ENCODE measurements around the gene TRIM44.

TRIM44 gene

DNA sequence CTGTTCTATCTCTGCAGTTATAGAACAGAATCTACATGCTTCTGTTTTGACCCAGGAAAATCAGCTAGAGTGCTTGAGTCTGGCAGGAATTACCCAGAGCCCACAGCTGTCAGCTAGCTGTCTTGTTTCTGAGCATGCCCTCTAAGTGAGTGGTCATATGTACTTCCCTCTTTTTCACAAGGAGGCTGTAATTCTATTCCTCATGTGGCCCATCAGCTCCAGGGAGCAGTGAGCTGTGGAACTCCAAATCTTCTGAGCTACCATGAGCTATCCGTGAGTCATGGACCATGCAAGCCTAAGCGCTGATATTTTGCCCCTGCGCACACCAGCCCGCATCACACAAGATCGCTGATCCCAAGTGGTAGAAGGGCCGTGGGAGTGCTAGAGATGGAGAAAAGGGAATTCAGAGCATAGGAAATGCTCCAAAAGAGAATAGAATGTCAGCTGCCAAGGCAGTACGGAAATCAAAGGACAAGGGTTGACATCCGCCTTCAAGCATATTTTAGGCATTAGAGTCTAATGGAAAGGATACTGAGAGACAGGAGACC is 38.9 kb upstream of the TRIM44 start:
- no peak for DNase-seq
- TF ChIP-seq GATA1 (IDR thresholded peaks at IDR 0.05; ENCODE audit: low read depth, low read length) (no peak), POLR2A (IDR thresholded peaks at IDR 0.05; ENCODE audit: low read length) (no peak)

DNA sequence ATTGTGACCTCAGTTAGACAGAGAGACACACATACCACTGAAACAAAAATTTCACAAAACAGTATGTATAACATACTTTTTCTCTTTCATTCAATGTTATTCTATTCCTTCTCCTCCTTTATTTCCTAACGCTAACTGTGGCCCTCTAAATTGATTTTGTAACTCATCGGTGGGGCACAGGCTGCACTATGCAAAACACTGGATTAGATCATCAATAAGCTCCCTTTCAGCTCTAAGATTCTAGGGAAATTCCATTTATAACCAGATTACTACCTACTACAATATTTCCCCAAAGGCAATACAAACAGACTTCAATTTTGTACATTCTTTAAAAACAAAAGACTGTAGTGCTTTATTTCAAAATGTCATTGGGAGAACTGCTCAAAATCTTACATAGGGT is 38.3 kb upstream of the TRIM44 start:
- DNase-seq, result no peak
- no peak for TF ChIP-seq GATA1 (IDR thresholded peaks at IDR 0.05; ENCODE audit: low read depth, low read length)
- no peak for TF ChIP-seq POLR2A (IDR thresholded peaks at IDR 0.05; ENCODE audit: low read length)

DNA sequence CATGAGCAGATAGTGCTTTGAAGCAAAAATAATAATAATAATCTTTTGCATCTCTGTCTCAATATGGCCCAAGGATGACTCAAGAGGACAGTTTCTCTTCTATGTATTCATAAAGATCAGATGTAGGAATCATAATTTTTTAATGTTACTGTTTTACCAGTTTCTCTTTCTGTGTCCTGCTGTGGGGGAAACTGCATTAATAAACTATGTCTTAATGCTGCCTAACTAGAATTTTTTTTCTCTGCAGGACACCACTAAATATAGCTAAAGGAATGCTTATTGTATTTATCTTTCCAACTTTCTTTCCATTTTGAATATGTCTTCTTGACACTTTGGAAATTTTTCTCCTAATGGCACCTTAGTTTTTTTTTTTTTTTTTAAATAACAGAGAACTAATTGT is 37.8 kb upstream of the TRIM44 start:
- no peak for DNase-seq
- TF ChIP-seq POLR2A (IDR thresholded peaks at IDR 0.05; ENCODE audit: low read length), result no peak
- TF ChIP-seq GATA1 (IDR thresholded peaks at IDR 0.05; ENCODE audit: low read depth, low read length), result no peak

DNA sequence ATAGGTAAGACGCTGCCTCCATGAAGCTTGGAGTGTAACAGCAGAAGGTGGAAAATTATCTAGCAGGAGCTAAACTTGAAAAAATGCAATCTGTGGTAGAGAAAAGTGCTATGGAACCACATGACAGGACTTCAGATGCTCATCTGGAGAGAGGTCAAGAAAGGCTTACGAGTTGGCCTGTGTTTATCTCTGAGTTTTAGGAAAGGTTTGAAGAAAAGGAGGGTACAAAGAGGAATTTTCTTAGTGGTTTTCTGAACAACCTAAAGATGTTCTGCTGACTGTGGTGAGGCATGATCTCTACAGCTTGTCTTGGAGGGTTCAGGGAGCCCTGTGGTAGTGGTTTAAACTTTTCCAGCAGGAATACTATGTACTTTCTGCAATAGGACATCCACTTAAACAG is 36.1 kb upstream of the TRIM44 start:
- TF ChIP-seq POLR2A (IDR thresholded peaks at IDR 0.05; ENCODE audit: low read length), result no peak
- TF ChIP-seq GATA1 (IDR thresholded peaks at IDR 0.05; ENCODE audit: low read depth, low read length), result no peak

DNA sequence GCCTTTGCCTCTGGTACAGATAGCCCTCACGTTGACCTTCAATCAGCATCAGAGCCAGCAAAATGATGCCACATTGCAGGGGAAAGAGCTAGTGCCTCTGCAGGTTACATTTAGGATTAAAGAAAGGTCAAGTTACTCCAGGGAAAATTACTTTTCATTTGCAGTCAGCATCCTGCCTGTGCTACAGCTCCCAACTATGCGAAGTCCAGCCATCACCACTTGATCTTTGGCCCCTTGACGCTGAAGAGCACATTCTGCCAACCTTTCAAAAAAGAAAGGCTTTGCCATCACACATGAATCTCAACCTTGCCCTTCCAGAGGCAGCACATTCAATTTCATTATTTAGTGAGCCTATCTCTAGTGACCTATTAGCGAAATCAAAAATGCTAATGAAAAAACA is 33.1 kb upstream of the TRIM44 start:
- no peak for DNase-seq
- TF ChIP-seq GATA1 (IDR thresholded peaks at IDR 0.05; ENCODE audit: low read depth, low read length), result no peak
- no peak for TF ChIP-seq POLR2A (IDR thresholded peaks at IDR 0.05; ENCODE audit: low read length)

More for the DNA sequence above, 36.1 kb upstream of the TRIM44 start:
- DNase-seq, result no peak

DNA sequence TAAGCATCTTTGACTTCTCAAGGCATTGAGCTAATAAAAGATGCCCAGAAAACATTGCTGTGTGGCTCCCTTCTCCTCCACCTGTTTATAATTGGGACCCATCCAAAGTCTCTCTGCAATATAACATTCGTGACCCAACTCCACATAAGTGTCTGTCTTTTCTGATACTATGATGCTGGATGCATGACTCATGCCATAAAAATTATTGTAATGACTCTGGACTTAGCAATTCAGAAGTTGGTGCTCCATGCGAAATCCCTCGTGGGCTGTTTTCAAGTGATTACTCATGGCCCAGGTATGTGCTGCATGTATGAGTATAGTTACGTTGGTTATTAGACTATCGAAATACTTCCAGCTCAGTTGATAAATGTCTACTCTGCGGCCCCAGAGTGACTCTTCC is 32.7 kb upstream of the TRIM44 start:
- TF ChIP-seq POLR2A (IDR thresholded peaks at IDR 0.05; ENCODE audit: low read length), result no peak
- TF ChIP-seq GATA1 (IDR thresholded peaks at IDR 0.05; ENCODE audit: low read depth, low read length), result no peak
- no peak for DNase-seq

DNA sequence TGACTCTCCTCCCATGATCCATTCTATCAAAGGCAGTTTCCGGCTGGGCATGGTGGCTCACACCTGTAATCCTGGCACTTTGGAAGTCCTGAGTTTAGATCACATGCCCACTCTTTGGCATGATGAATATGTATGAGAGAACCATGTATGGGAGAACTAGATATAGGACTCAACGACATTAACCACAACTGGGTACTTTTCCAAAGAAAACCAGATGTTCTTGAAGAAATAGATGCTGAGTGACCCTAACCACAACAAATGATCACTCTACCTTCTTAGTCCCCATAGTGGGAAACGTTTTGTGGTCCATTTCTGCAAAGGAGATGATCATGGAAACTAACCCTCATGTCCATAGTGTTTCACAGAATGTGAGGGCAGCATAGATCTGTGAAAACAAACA is 30.7 kb upstream of the TRIM44 start:
- TF ChIP-seq GATA1 (IDR thresholded peaks at IDR 0.05; ENCODE audit: low read depth, low read length) (no peak), POLR2A (IDR thresholded peaks at IDR 0.05; ENCODE audit: low read length) (no peak)
- no peak for DNase-seq

DNA sequence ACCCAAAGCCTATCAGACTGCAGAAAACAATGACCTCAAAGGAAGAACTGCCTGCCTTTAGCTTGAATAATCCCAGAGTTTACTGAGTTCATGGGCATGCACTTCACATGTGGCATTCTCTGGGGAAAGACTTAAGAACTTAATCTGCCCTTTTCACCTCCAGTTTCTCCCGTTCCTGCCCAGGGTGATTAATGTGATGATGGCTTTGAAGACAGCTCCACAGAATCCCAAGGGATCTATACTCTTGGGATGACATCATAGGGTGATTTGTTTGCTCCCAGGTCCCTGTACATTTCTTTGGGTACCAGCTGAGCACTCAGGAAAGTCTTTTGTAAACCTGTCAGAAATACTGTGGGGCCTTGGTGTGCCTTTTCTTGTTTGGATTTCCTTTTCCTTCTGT is 30.3 kb upstream of the TRIM44 start:
- no peak for TF ChIP-seq POLR2A (IDR thresholded peaks at IDR 0.05; ENCODE audit: low read length)
- no peak for DNase-seq

DNA sequence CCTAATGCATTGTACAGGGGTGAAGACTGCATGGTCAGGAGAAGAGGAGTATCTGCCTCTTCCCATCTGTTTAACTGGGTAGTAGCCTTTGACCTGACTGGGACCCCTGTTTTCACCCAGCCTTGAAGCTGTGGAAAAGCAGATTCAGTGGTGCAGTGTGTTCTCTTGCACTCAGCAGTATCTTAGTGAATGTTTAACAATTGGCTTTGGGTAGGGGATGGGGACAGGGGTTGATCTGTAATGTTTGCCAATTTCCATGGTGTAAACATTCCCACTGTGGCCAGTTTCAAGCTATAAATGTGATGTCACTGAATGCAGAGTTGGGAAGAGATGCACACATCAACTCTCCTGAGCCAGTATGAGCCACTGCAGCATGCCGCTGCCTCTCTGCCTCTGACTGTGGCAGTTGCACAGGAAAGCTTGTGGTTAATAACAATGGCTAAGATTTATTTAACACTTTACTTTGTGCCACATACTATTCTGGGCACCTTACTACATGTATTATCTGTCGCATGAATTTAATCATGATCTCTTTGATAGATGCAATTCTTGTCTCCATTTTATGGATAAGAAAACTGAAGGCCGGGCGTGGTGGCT is 28.6 kb upstream of the TRIM44 start:
- DNase-seq, result no peak
- TF ChIP-seq POLR2A (IDR thresholded peaks at IDR 0.05; ENCODE audit: low read length) (no peak), GATA1 (IDR thresholded peaks at IDR 0.05; ENCODE audit: low read depth, low read length) (no peak)

DNA sequence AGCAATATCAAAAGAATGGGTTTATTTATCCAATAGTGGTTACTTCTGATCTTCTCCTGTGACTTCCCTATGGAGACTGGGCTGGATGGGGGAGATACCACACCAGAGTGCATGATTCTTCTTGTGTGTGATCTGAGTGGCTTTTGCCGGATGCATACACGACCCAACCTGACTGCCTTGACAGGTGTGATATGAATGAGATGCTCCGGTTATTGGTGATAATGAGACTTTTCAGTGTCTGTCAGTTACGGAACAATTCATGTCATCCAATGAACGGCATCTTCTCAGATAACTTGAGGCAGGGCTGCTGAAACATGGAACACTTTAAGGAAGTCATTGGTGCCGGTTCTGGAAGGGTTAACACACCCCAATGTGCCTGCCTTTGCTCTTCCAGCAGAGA is 26.6 kb upstream of the TRIM44 start:
- no peak for TF ChIP-seq GATA1 (IDR thresholded peaks at IDR 0.05; ENCODE audit: low read depth, low read length)
- TF ChIP-seq POLR2A (IDR thresholded peaks at IDR 0.05; ENCODE audit: low read length), result no peak
- DNase-seq, result no peak

DNA sequence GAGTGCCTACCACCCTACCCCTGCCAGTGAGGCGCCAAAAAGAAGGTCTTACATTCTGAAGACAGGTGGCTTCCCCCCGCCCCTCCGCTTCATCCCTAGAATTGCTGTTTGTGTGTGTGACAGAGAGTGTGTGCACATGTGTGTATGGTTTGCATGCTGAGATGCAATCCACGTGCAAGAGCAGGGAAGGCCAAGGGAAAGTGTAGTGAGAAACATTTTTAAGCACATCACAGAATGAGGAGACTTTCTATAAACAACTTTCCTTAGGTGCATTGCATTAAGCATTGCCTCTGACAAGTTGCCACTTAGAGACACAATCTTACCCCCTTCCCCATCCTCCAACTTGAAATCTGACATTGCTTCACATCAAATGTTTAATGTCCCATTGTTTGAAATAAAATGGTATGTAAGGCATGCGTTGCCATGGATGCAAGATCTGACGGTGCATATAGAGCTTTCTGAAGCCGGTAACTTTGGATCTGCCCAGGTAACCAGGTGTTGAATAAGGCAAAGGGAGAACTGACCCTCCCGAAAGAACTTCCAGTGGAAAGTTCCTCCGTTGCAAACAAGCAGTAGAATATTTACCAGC is 22.9 kb upstream of the TRIM44 start:
- no peak for DNase-seq
- no peak for TF ChIP-seq POLR2A (IDR thresholded peaks at IDR 0.05; ENCODE audit: low read length)
- no peak for TF ChIP-seq GATA1 (IDR thresholded peaks at IDR 0.05; ENCODE audit: low read depth, low read length)

DNA sequence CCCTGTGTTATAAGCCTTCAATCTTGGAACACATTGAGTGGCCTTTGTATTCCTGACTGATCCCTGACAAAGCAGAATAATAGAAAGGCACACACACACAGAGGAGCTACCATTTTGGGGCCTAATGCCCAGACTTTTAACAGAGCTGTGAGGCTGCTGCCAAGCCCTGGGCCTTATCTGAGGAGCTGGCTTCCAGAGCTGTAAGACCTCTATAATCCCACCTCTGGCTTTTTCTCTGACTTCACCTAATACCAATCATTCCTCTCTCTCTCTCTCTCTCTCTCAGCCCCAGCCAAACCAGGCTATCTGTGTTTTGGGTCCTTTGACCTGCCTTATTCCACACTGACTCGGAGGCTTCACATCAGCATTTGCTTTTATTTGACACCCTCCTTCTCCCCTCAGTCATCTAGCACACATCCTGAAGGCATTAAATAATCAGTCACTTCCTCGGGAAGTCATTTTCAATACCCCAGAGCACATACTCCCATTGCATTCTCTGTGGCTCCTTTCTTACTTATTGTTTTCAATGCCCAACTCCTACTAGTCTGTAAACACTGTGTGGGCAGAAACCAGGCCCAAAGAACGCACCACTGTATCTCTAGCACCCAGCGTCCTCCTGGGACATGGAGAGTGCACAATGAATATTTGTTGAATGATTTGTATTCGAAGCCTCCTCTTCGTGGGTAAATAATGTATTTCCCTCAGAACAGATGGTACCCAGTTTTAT is 21.2 kb upstream of the TRIM44 start:
- TF ChIP-seq GATA1 (IDR thresholded peaks at IDR 0.05; ENCODE audit: low read depth, low read length) (no peak), POLR2A (IDR thresholded peaks at IDR 0.05; ENCODE audit: low read length) (no peak)
- no peak for DNase-seq

DNA sequence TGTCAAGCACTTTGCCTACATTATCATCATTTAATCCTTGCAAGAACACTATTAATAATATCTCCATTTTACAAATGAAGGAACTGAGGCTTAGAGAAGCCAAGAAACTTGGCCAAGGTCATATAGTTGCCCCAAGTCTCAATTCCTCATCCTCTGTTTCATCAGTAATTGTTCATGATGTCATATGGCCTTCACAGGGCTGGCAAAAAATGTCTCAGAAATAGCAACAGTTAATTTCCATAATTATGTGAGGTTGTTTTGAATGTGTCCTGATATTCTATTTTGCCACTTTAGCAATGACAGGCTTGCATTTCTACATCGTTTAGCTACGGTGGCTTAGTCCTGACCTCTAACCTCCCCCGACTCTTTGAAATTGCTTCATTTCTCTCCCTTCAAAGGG is 20.6 kb upstream of the TRIM44 start:
- DNase-seq, result no peak

DNA sequence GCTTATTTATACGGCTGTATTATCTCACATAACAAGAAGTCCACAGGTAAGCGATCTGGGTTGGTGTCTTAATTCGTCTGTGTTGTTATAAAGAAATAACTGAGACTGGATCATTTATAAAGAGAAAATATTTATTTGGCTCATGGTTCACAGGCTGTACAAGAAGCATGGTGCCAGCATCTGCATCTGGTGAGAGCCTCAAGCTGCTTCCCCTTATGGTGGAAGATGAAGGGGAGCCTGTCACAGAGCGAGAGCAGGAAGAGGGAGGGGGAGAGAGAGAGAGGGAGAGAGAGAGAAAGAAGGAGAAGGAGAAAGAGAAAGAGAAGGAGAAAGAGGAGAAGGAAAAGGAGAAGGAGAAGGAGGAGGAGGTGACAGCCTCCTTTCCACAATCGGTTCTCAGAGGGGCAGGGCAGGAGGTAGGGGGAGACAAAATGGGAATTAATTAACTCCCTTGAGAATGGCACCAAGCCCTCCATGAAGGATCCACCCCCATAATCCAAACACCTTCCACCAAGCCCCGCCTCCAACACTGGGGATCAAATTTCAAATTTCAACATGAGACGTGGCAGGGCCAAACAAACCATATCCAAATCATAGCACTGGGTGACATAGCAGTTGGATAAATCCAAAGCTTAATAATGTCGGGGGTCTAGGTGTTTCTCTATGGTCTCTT is 15.0 kb upstream of the TRIM44 start:
- TF ChIP-seq GATA1 (IDR thresholded peaks at IDR 0.05; ENCODE audit: low read depth, low read length) (no peak), POLR2A (IDR thresholded peaks at IDR 0.05; ENCODE audit: low read length) (no peak)

More for the DNA sequence above, 20.6 kb upstream of the TRIM44 start:
- TF ChIP-seq POLR2A (IDR thresholded peaks at IDR 0.05; ENCODE audit: low read length) (no peak), GATA1 (IDR thresholded peaks at IDR 0.05; ENCODE audit: low read depth, low read length) (no peak)

More for the DNA sequence above, 15.0 kb upstream of the TRIM44 start:
- DNase-seq, result no peak
